RWPE2 (cell line): Measurements from ENCODE around the gene PRDM1.
A peak's percentile ranks its signal among the peaks of the same experiment; 100 is the strongest.

ENCODE experiments used
- ATAC-seq: fragments of 200-7000 bp; cut with Tn5 transposase; 3 replicates; pipeline ENCODE4 v1.9.1; 2021; ENCODE audit warnings: low read depth
- DNase-seq: peaks from one replicate; pipeline ENCODE4 v3.0.0-alpha.2; 2020; ENCODE audit warnings: low spot score
- H3K27ac ChIP-seq: fragments of 450-650 bp; 2 replicates; pipeline ENCODE4 v1.5.1; 2017; ENCODE audit warnings: mild to moderate bottlenecking; ENCODE audit not compliant: poor library complexity, severe bottlenecking
- H3K27me3 ChIP-seq: fragments of 250-450 bp; sonication (Bioruptor Pico); 2 replicates; pipeline ENCODE4 v1.5.1; 2021; ENCODE audit warnings: mild to moderate bottlenecking, moderate library complexity; ENCODE audit not compliant: insufficient read depth, poor library complexity, severe bottlenecking
- H3K36me3 ChIP-seq: fragments of 250-450 bp; sonication (Bioruptor Pico); 2 replicates; pipeline ENCODE4 v1.5.1; 2020; ENCODE audit warnings: low read depth, mild to moderate bottlenecking, moderate library complexity
- H3K4me1 ChIP-seq: fragments of 250-450 bp; sonication (Bioruptor Pico); 2 replicates; pipeline ENCODE4 v1.5.1; 2021; ENCODE audit warnings: mild to moderate bottlenecking, moderate library complexity; ENCODE audit not compliant: insufficient read depth, poor library complexity, severe bottlenecking
- H3K4me3 ChIP-seq: fragments of 250-450 bp; sonication (Bioruptor Pico); 2 replicates; pipeline ENCODE4 v1.5.1; 2021; ENCODE audit warnings: mild to moderate bottlenecking, moderate library complexity; ENCODE audit not compliant: severe bottlenecking
- H3K9me3 ChIP-seq: fragments of 250-450 bp; sonication (Bioruptor Pico); 2 replicates; pipeline ENCODE4 v1.5.1; 2021; ENCODE audit warnings: mild to moderate bottlenecking, moderate library complexity; ENCODE audit not compliant: severe bottlenecking
- TF ChIP-seq, protein P1 (sequence below): fragments of 450-650 bp; IDR thresholded peaks from one replicate; pipeline ENCODE4 v1.5.1; 2017; ENCODE audit warnings: mild to moderate bottlenecking, moderate library complexity; ENCODE audit not compliant: poor library complexity, severe bottlenecking

The PRDM1 gene

DNA sequence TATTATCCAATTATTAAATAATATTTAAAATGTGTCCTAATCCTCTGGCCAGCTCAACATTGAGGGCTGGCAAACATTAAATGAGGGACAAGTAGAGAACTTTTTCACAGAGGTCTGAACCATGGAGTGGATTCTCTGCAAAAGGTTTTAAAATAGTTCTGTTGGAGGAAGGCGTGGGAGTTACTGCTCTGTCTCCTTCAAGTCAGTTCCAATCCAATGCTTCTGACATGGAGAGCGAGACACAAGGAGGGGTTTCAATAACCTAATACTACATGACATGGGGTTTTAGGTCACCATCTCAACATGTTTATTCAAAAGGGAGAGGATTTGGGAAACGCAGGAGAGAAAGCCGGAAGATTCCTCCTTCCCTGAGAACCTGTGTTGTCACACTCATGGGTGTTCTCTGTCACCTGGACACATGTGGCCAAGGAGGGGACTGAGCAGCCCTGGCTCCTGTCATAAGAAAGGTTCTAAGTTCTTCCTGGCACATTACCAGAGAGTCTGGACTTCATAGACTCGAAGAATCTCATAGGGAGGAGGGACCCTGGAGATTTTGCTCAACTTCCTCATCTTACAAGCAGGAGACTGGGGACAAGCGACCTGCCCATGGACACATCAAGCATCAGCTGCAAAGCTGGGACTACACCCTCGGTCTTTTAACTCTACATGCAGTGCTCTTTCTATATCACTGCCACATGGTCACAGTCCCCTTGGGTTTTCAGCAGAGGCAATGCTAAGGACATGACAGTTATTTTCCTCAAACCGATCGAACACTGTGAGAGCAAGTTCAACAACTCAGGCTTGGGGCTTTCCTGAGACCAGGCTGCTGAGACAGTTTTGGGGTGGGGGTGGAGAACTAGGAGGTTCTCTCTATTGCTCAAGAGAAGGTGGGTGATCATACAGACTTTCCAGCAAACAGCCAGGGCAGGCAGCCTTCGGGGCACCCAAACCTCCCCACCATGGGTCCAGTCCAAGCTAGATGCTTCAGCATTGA, 38.6 kb downstream of the PRDM1 start:
- Histone ChIP-seq H3K4me3 (no peak overlapping the region), H3K9me3 (no peaks in the 10 kb centered on the region), H3K27me3 (no peaks in the 10 kb centered on the region), H3K27ac (no peak overlapping the region), H3K36me3 (no peaks in the 10 kb centered on the region), H3K4me1 (peaks cover 8% of the 10 kb centered on the region)
- TF ChIP-seq, protein P1, sequence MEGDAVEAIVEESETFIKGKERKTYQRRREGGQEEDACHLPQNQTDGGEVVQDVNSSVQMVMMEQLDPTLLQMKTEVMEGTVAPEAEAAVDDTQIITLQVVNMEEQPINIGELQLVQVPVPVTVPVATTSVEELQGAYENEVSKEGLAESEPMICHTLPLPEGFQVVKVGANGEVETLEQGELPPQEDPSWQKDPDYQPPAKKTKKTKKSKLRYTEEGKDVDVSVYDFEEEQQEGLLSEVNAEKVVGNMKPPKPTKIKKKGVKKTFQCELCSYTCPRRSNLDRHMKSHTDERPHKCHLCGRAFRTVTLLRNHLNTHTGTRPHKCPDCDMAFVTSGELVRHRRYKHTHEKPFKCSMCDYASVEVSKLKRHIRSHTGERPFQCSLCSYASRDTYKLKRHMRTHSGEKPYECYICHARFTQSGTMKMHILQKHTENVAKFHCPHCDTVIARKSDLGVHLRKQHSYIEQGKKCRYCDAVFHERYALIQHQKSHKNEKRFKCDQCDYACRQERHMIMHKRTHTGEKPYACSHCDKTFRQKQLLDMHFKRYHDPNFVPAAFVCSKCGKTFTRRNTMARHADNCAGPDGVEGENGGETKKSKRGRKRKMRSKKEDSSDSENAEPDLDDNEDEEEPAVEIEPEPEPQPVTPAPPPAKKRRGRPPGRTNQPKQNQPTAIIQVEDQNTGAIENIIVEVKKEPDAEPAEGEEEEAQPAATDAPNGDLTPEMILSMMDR, result no peak
- DNase-seq (no peak), ATAC-seq (no peak)

- TF ChIP-seq, protein P1, result no peak
- DNase-seq (no peak), ATAC-seq (no peak)
- H3K4me3 ChIP-seq, result no peak overlapping the region
- peaks cover 15% of the 10 kb centered on the region for H3K4me1 ChIP-seq
- H3K36me3 ChIP-seq, result no peaks in the 10 kb centered on the region
- H3K9me3 ChIP-seq, result no peaks in the 10 kb centered on the region
- H3K27me3 ChIP-seq, result no peaks in the 10 kb centered on the region
- no peak overlapping the region for H3K27ac ChIP-seq
Observed at GRCh38 chr6:106125925-106126435, 39.8 kb downstream of the PRDM1 start.

- Histone ChIP-seq H3K27me3 (no peaks in the 10 kb centered on the region), H3K36me3 (no peaks in the 10 kb centered on the region), H3K4me3 (no peak overlapping the region), H3K27ac (no peak overlapping the region), H3K9me3 (no peaks in the 10 kb centered on the region), H3K4me1 (peaks cover 15% of the 10 kb centered on the region)
- TF ChIP-seq, protein P1, result no peak
- ATAC-seq, result no peak
- DNase-seq, result no peak
Observed at GRCh38 chr6:106126482-106126881, 40.3 kb downstream of the PRDM1 start.

DNA sequence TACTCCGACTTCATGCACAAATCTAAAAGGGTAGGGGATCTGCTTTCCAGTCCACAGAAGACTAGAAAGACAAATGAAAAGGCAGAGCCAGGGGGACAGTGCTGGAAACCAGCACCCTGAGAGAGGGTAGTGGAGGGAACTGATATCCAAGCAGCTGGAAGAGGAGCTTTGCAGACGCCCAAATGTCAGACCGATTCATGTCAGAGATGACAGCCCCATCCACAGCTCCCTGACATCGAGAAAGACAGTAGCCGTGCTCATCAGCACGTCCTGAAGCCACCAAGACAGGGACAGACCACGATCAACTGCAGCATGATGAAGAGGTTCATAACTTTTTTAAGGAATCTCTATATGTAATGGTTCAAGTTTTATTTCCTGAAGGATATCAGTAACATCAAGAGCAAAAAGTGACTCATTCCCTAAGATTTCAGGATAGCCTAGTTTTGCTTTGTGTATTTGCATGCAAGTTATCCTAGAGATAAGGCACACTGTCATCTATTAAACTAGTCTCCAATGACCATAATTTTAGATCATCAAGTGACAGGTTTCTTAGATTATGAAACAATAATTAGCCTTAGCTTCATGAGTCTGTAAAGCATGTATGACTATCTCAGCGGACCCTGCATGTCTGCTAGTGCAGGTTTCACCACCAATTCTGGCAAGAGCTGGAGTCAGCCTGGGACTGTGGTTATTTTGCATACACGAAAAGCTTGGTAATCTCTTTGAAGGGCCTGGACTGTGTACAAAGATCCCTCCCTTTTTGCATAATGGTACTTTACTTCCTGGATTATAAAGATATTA, 43.0 kb downstream of the PRDM1 start:
- Histone ChIP-seq H3K27me3 (no peaks in the 10 kb centered on the region), H3K27ac (peak overlapping the region; percentile 58), H3K4me3 (no peak overlapping the region), H3K9me3 (no peaks in the 10 kb centered on the region), H3K4me1 (peaks cover 18% of the 10 kb centered on the region), H3K36me3 (no peaks in the 10 kb centered on the region)
- TF ChIP-seq, protein P1, result no peak
- peak; percentile 84 for ATAC-seq
- DNase-seq, result no peak
